Keratinocyte (primary cell): Measurements from ENCODE around the gene TMEM181.

Source experiments
- EZH2 ChIP-seq: IDR thresholded peaks from one replicate; pipeline ENCODE4 v1.6.1; 2012; ENCODE audit warnings: inconsistent platforms, mild to moderate bottlenecking, low read length, moderate library complexity
- TF ChIP-seq, protein P1 (sequence below), 3 experiments: IDR thresholded peaks in 1 of 3; conservative IDR thresholded peaks in 1 of 3; optimal IDR thresholded peaks in 1 of 3; 2 replicates in 2 of 3; 3 replicates in 1 of 3; pipeline versions ENCODE3 to v1.5.1; 2011; ENCODE audit warnings: low read length in 3 of 3, mild to moderate bottlenecking in 3 of 3, moderate library complexity in 2 of 3, control low read depth in 1 of 3, inconsistent platforms in 1 of 3; ENCODE audit not compliant: insufficient read depth in 2 of 3; ENCODE audit errors: extremely low read depth in 1 of 3

DNA sequence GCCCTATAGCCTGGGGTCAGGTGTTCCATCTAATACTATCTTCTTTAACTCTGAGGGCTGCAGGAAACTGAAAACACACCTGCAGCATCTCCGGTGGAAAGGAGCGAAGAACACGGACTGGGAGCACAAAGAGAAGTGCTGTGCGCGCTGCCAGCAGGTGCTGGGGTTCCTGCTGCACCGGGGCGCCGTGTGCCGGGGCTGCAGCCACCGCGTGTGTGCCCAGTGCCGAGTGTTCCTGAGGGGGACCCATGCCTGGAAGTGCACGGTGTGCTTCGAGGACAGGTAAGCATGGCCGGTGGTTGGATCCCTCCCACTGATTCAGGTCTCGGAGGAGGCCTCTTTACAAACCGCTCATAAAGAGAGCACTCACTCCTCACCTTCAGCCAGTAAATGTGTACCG is 105.4 kb downstream of the TMEM181 start:
- TF ChIP-seq, protein P1, sequence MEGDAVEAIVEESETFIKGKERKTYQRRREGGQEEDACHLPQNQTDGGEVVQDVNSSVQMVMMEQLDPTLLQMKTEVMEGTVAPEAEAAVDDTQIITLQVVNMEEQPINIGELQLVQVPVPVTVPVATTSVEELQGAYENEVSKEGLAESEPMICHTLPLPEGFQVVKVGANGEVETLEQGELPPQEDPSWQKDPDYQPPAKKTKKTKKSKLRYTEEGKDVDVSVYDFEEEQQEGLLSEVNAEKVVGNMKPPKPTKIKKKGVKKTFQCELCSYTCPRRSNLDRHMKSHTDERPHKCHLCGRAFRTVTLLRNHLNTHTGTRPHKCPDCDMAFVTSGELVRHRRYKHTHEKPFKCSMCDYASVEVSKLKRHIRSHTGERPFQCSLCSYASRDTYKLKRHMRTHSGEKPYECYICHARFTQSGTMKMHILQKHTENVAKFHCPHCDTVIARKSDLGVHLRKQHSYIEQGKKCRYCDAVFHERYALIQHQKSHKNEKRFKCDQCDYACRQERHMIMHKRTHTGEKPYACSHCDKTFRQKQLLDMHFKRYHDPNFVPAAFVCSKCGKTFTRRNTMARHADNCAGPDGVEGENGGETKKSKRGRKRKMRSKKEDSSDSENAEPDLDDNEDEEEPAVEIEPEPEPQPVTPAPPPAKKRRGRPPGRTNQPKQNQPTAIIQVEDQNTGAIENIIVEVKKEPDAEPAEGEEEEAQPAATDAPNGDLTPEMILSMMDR (optimal IDR thresholded peaks at IDR 0.05 in 1 of 3, IDR thresholded peaks at IDR 0.05 in 1 of 3, conservative IDR thresholded peaks at IDR 0.05 in 1 of 3; ENCODE audit: extremely low read depth in 1 of 3, insufficient read depth in 2 of 3, low read length in 3 of 3), result no peak
- TF ChIP-seq EZH2, result no peak
